Karpas-422 (cell line): Measurements from ENCODE around the gene PCSK6. TPM values are rescaled to one million over a fixed set of nuclear protein-coding genes. Genes with fewer than 3 reads are reported as not detected.

Source experiments
- DNase-seq: peaks from one replicate; pipeline ENCODE4 v3.0.0-alpha.2; 2015
- H2AFZ ChIP-seq: fragments of 200-600 bp; sonication (generic); 2 replicates; pipeline ENCODE4 v1.6.1; 2014; ENCODE audit warnings: antibody characterized with exemption, low read length, mixed read lengths
- H3K27ac ChIP-seq: fragments of 200-600 bp; sonication (generic); 2 replicates; pipeline ENCODE4 v1.5.1; 2014; ENCODE audit warnings: mild to moderate bottlenecking, low read length, moderate library complexity
- H3K27me3 ChIP-seq: fragments of 200-600 bp; sonication (generic); 2 replicates; pipeline ENCODE4 v1.6.1; 2014; ENCODE audit warnings: low read length, mixed read lengths
- H3K36me3 ChIP-seq: fragments of 200-600 bp; sonication (generic); 2 replicates; pipeline ENCODE4 v1.6.1; 2014; ENCODE audit warnings: low read length, mixed read lengths; ENCODE audit not compliant: insufficient read depth
- H3K4me1 ChIP-seq: fragments of 200-600 bp; sonication (generic); 2 replicates; pipeline ENCODE4 v1.6.1; 2014; ENCODE audit warnings: mild to moderate bottlenecking, low read length, mixed read lengths
- H3K4me2 ChIP-seq: fragments of 200-600 bp; sonication (generic); 2 replicates; pipeline ENCODE4 v1.6.1; 2014; ENCODE audit warnings: low read length, low read depth, mild to moderate bottlenecking; ENCODE audit not compliant: poor library complexity, severe bottlenecking
- H3K4me3 ChIP-seq: fragments of 200-600 bp; sonication (generic); 2 replicates; pipeline ENCODE4 v1.5.1; 2014; ENCODE audit warnings: mild to moderate bottlenecking, antibody characterized with exemption, low read length, mixed read lengths
- H3K79me2 ChIP-seq: fragments of 200-600 bp; sonication (generic); 2 replicates; pipeline ENCODE4 v1.6.1; 2014; ENCODE audit warnings: mild to moderate bottlenecking, low read length, mixed read lengths
- H3K9ac ChIP-seq: fragments of 200-600 bp; sonication (generic); 2 replicates; pipeline ENCODE4 v1.6.0; 2014; ENCODE audit warnings: low read length
- H3K9me2 ChIP-seq: fragments of 200-600 bp; sonication (generic), shearing (Covaris generic); replicated peaks from 2 replicates; pipeline ENCODE4 v1.6.0; 2014; ENCODE audit warnings: mild to moderate bottlenecking, low read length, moderate library complexity; ENCODE audit not compliant: insufficient read depth
- H3K9me3 ChIP-seq: fragments of 300-700, 200-600 bp; sonication (generic); 2 replicates; pipeline ENCODE4 v1.6.1; 2014; ENCODE audit warnings: low read length, mixed read lengths
- H4K20me1 ChIP-seq: fragments of 200-600 bp; sonication (generic); 2 replicates; pipeline ENCODE4 v1.6.1; 2014; ENCODE audit warnings: mild to moderate bottlenecking, antibody characterized with exemption, low read length, low read depth; ENCODE audit not compliant: insufficient read depth
- total RNA-seq: library from RNA; depleted of rRNA; stranded (reverse); fragments of >200 nt; shearing (Covaris generic); gene quantifications from 2 replicates; pipeline ENCODE4 v1.2.3, GENCODE V29; 2014; ENCODE audit warnings: low replicate concordance

Gene PCSK6
- total RNA-seq, 1 experiment from 2014 or later: 0.19 TPM

GRCh38 chr15:101310508-101310907 is 179.0 kb downstream of the PCSK6 start:
- Histone ChIP-seq H3K4me1 (no peaks in the 10 kb centered on the region), H3K27me3 (no peaks in the 10 kb centered on the region), H3K27ac (no peak overlapping the region), H3K4me2 (no peak overlapping the region), H4K20me1 (no peaks in the 10 kb centered on the region), H3K9ac (no peak overlapping the region), H3K79me2 (no peaks in the 10 kb centered on the region), H3K9me3 (no peaks in the 10 kb centered on the region), H3K9me2 (no peaks in the 10 kb centered on the region), H3K4me3 (no peak overlapping the region), H3K36me3 (no peaks in the 10 kb centered on the region), H2AFZ (no peak overlapping the region)
- DNase-seq: no peak

DNA sequence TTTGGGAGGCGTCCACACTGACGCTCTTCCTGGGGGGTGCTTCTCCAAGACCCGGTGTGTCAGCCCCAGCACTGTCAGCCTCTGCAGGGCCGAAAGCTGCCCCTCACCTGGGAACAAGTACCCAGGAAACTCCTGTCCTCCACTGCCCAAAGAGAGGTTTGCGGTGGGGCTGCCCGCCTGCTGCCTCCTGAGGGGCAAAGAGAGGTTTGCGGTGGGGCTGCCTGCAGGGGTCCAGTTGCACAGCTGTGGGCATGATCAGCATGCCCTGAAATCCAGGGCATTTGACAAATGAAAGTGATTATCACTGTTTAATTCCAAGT is 179.4 kb downstream of the PCSK6 start:
- Histone ChIP-seq H3K27ac (no peak overlapping the region), H3K4me1 (no peaks in the 10 kb centered on the region), H3K9ac (no peak overlapping the region), H4K20me1 (no peaks in the 10 kb centered on the region), H2AFZ (no peak overlapping the region), H3K4me2 (no peak overlapping the region), H3K36me3 (no peaks in the 10 kb centered on the region), H3K9me2 (no peaks in the 10 kb centered on the region), H3K9me3 (no peaks in the 10 kb centered on the region), H3K79me2 (no peaks in the 10 kb centered on the region), H3K27me3 (no peaks in the 10 kb centered on the region), H3K4me3 (no peak overlapping the region)
- no peak for DNase-seq

GRCh38 chr15:101309436-101310160 is 179.9 kb downstream of the PCSK6 start:
- H3K4me2 ChIP-seq: no peak overlapping the region
- no peak for DNase-seq
- H3K9me2 ChIP-seq: no peaks in the 10 kb centered on the region
- no peaks in the 10 kb centered on the region for H4K20me1 ChIP-seq
- H3K27ac ChIP-seq: no peak overlapping the region
- H3K79me2 ChIP-seq: no peaks in the 10 kb centered on the region
- H3K27me3 ChIP-seq: no peaks in the 10 kb centered on the region
- no peaks in the 10 kb centered on the region for H3K9me3 ChIP-seq
- H3K9ac ChIP-seq: no peak overlapping the region
- no peaks in the 10 kb centered on the region for H3K36me3 ChIP-seq
- H3K4me3 ChIP-seq: no peak overlapping the region
- no peaks in the 10 kb centered on the region for H3K4me1 ChIP-seq
- no peak overlapping the region for H2AFZ ChIP-seq

- Histone ChIP-seq H3K79me2 (no peaks in the 10 kb centered on the region), H3K4me3 (no peak overlapping the region), H3K9ac (no peak overlapping the region), H3K36me3 (no peaks in the 10 kb centered on the region), H3K4me2 (no peak overlapping the region), H3K4me1 (no peaks in the 10 kb centered on the region), H3K27ac (no peak overlapping the region), H2AFZ (no peak overlapping the region), H3K9me3 (no peaks in the 10 kb centered on the region), H3K9me2 (no peaks in the 10 kb centered on the region), H4K20me1 (no peaks in the 10 kb centered on the region), H3K27me3 (no peaks in the 10 kb centered on the region)
- DNase-seq: no peak
These were observed 180.7 kb downstream of the PCSK6 start for GRCh38 chr15:101308604-101309435.

GRCh38 chr15:101307897-101308603 is 181.5 kb downstream of the PCSK6 start:
- no peak overlapping the region for H3K4me2 ChIP-seq
- DNase-seq: no peak

DNA sequence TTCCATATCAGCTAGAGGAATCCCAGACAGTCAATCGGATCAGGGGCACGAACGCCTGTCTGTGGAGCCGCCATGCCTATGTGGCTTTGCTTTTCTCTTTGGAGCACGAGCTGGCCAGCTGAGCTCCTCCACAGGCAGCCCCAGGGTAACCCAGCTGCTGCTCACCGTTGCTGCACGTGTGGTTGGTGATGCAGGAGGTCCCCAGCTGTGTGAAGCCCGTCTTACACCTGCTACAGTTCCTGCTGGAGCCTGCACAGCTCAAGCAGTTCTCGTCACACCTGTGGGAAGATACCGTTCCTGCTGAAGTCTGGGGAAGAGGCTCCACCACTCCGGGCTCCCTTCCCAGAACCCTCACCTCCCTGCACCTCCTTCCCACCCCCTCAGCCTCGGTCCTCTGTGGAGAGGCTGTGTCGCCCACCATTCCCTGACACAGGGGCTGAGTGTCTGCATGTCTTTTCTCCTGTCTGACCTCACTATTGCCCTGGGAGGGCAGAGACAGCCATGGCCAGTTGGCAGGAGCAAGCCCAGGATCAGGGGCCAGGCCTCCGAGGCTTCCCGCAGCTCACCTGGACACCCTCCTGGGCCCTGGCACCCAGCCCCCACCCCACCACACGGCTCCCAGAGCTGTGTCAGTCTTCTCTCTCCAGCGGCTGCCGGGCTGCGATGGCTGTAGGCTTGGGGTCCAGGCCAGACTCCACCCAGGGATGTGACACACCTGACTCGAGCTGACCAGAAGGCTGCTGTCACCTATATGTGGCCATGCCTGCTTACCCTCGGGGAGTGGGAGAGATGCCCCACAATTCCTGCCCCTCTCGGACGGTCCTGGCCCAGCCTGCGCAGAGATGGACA is 182.2 kb downstream of the PCSK6 start:
- H3K27me3 ChIP-seq: no peaks in the 10 kb centered on the region
- no peaks in the 10 kb centered on the region for H4K20me1 ChIP-seq
- no peak overlapping the region for H3K27ac ChIP-seq
- H3K9ac ChIP-seq: no peak overlapping the region
- H3K4me2 ChIP-seq: no peak overlapping the region
- H3K4me1 ChIP-seq: no peaks in the 10 kb centered on the region
- no peak overlapping the region for H2AFZ ChIP-seq
- no peaks in the 10 kb centered on the region for H3K36me3 ChIP-seq
- H3K9me3 ChIP-seq: no peaks in the 10 kb centered on the region
- H3K79me2 ChIP-seq: no peaks in the 10 kb centered on the region
- no peaks in the 10 kb centered on the region for H3K9me2 ChIP-seq
- no peak for DNase-seq
- H3K4me3 ChIP-seq: no peak overlapping the region

More at GRCh38 chr15:101307897-101308603, 181.5 kb downstream of the PCSK6 start:
- Histone ChIP-seq H3K27ac (no peak overlapping the region), H3K27me3 (no peaks in the 10 kb centered on the region), H3K9me3 (no peaks in the 10 kb centered on the region), H3K79me2 (no peaks in the 10 kb centered on the region), H4K20me1 (no peaks in the 10 kb centered on the region), H3K9ac (no peak overlapping the region), H3K36me3 (no peaks in the 10 kb centered on the region), H3K9me2 (no peaks in the 10 kb centered on the region), H3K4me1 (no peaks in the 10 kb centered on the region), H3K4me3 (no peak overlapping the region), H2AFZ (no peak overlapping the region)

DNA sequence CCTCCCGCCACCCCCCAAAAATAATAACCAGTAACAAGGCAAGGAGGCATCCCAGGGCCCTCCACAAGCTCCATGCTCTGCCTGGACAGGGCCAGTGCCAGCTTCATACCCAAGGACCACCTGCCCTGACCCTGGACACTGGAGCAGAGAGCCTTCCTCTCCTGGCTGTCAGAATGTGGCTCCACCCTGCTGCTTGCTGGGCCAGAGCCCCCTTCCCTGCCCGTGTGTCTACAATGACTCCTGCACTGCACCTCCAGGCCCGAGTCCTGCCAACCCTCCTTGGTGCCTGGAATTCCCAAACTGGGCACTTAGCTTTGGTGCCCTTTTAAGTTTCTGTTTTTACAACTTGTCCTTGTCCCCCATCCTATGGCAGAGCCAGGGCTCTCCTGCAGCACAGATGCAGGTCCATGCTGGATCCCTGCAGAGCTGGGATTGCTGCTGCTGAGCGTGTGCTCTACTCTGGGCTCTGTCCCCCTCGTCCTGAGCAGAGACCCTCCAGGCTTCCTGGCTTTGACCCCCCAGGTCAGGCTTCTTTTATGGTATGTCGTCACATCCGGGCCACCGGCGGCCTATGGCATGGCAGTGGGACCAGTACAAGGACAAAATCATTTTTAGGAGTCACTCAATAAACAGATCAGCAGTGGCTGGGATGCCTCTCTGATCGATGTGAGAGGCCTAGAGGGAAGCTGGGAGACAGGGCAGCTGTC is 183.0 kb downstream of the PCSK6 start:
- Histone ChIP-seq H3K79me2 (no peaks in the 10 kb centered on the region), H4K20me1 (no peaks in the 10 kb centered on the region), H3K4me2 (no peak overlapping the region), H3K4me3 (no peak overlapping the region), H3K27me3 (no peaks in the 10 kb centered on the region), H3K9me2 (no peaks in the 10 kb centered on the region), H2AFZ (no peak overlapping the region), H3K27ac (no peak overlapping the region), H3K4me1 (no peaks in the 10 kb centered on the region), H3K9ac (no peak overlapping the region), H3K36me3 (no peaks in the 10 kb centered on the region), H3K9me3 (no peaks in the 10 kb centered on the region)
- no peak for DNase-seq
